Measurements from ENCODE around the gene SNRPA1.

The SNRPA1 gene

DNA sequence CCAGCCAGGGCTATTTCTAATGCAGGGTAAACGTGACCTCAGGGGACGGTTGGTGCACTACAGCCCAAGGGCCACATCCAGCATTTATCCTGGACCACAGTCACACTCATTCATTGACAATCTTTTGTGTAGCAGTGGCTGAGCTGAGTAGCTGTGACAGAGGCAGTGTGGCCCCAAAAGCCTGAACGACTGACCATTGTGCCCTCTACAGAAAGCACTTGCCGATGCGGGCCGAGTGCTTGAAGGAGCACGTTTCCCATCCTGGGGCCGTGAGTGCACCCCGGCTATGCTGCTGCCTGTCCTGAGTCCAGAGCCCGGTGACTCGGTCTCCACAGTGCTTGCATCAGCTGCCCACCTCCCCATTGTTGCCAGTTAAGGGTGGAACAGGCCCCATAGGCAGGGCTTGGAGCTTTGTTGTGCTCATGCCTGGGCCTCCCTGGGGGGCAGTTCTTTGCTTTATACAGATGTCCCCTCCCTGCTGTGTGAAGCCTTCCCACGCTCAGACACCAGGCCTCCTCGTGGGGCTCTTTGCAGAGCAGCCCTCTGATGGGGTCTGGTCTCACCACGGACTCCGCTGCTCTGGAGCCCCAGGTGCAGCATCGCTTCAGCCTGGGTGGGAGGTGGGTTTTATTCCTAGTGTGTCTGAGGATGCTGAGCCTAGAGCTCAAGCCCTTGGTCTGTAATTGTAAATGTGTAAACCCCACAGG lies 13.0 kb upstream of the SNRPA1 start:
- H3K9ac ChIP-seq (ENCODE audit: low read length in 2 of 2): no peak overlapping the region

DNA sequence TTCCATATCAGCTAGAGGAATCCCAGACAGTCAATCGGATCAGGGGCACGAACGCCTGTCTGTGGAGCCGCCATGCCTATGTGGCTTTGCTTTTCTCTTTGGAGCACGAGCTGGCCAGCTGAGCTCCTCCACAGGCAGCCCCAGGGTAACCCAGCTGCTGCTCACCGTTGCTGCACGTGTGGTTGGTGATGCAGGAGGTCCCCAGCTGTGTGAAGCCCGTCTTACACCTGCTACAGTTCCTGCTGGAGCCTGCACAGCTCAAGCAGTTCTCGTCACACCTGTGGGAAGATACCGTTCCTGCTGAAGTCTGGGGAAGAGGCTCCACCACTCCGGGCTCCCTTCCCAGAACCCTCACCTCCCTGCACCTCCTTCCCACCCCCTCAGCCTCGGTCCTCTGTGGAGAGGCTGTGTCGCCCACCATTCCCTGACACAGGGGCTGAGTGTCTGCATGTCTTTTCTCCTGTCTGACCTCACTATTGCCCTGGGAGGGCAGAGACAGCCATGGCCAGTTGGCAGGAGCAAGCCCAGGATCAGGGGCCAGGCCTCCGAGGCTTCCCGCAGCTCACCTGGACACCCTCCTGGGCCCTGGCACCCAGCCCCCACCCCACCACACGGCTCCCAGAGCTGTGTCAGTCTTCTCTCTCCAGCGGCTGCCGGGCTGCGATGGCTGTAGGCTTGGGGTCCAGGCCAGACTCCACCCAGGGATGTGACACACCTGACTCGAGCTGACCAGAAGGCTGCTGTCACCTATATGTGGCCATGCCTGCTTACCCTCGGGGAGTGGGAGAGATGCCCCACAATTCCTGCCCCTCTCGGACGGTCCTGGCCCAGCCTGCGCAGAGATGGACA lies 12.2 kb upstream of the SNRPA1 start:
- H3K4me1 ChIP-seq (ENCODE audit: control insufficient read depth, insufficient read depth, low read length): no peaks in the 10 kb centered on the region
- H3K4me3 ChIP-seq (ENCODE audit: low read length in 2 of 2): no peak overlapping the region
- no peak overlapping the region for H3K27ac ChIP-seq (ENCODE audit: low read length)
- no peaks in the 10 kb centered on the region for H3K36me3 ChIP-seq (ENCODE audit: control insufficient read depth in 2 of 2, insufficient read depth in 2 of 2, low read length in 2 of 2)
- no peaks in the 10 kb centered on the region for H3K9me3 ChIP-seq (ENCODE audit: control insufficient read depth in 2 of 2, low read length in 2 of 2)
- H3K9ac ChIP-seq (ENCODE audit: low read length in 2 of 2): no peak overlapping the region
- H3K27me3 ChIP-seq (ENCODE audit: control insufficient read depth in 1 of 2, insufficient read depth in 2 of 2, low read length in 2 of 2): no peaks in the 10 kb centered on the region

More for the DNA sequence above, 13.0 kb upstream of the SNRPA1 start:
- H3K9me3 ChIP-seq (ENCODE audit: control insufficient read depth in 2 of 2, low read length in 2 of 2): no peaks in the 10 kb centered on the region
- H3K27me3 ChIP-seq (ENCODE audit: control insufficient read depth in 1 of 2, insufficient read depth in 2 of 2, low read length in 2 of 2): no peaks in the 10 kb centered on the region
- no peaks in the 10 kb centered on the region for H3K4me1 ChIP-seq (ENCODE audit: control insufficient read depth, insufficient read depth, low read length)
- no peak overlapping the region for H3K4me3 ChIP-seq (ENCODE audit: low read length in 2 of 2)
- no peak overlapping the region for H3K27ac ChIP-seq (ENCODE audit: low read length)
- H3K36me3 ChIP-seq (ENCODE audit: control insufficient read depth in 2 of 2, insufficient read depth in 2 of 2, low read length in 2 of 2): no peaks in the 10 kb centered on the region

GRCh38 chr15:101306341-101307047 lies 11.4 kb upstream of the SNRPA1 start:
- Histone ChIP-seq H3K27me3 (ENCODE audit: control insufficient read depth in 1 of 2, insufficient read depth in 2 of 2, low read length in 2 of 2) (no peaks in the 10 kb centered on the region), H3K4me1 (ENCODE audit: control insufficient read depth, insufficient read depth, low read length) (no peaks in the 10 kb centered on the region), H3K9me3 (ENCODE audit: control insufficient read depth in 2 of 2, low read length in 2 of 2) (no peaks in the 10 kb centered on the region), H3K4me3 (ENCODE audit: low read length in 2 of 2) (no peak overlapping the region), H3K36me3 (ENCODE audit: control insufficient read depth in 2 of 2, insufficient read depth in 2 of 2, low read length in 2 of 2) (no peaks in the 10 kb centered on the region), H3K9ac (ENCODE audit: low read length in 2 of 2) (no peak overlapping the region), H3K27ac (ENCODE audit: low read length) (no peak overlapping the region)

GRCh38 chr15:101305820-101306255 lies 10.8 kb upstream of the SNRPA1 start:
- H3K27me3 ChIP-seq (ENCODE audit: control insufficient read depth in 1 of 2, insufficient read depth in 2 of 2, low read length in 2 of 2): no peaks in the 10 kb centered on the region
- no peaks in the 10 kb centered on the region for H3K36me3 ChIP-seq (ENCODE audit: control insufficient read depth in 2 of 2, insufficient read depth in 2 of 2, low read length in 2 of 2)
- H3K27ac ChIP-seq (ENCODE audit: low read length): no peak overlapping the region
- H3K9ac ChIP-seq (ENCODE audit: low read length in 2 of 2): no peak overlapping the region
- H3K4me3 ChIP-seq (ENCODE audit: low read length in 2 of 2): no peak overlapping the region
- H3K4me1 ChIP-seq (ENCODE audit: control insufficient read depth, insufficient read depth, low read length): no peaks in the 10 kb centered on the region
- H3K9me3 ChIP-seq (ENCODE audit: control insufficient read depth in 2 of 2, low read length in 2 of 2): no peaks in the 10 kb centered on the region

GRCh38 chr15:101303408-101303807 lies 8.4 kb upstream of the SNRPA1 start:
- Histone ChIP-seq H3K27ac (ENCODE audit: low read length) (no peak overlapping the region), H3K36me3 (ENCODE audit: control insufficient read depth in 2 of 2, insufficient read depth in 2 of 2, low read length in 2 of 2) (no peaks in the 10 kb centered on the region), H3K4me1 (ENCODE audit: control insufficient read depth, insufficient read depth, low read length) (no peaks in the 10 kb centered on the region), H3K9me3 (ENCODE audit: control insufficient read depth in 2 of 2, low read length in 2 of 2) (no peaks in the 10 kb centered on the region), H3K4me3 (ENCODE audit: low read length in 2 of 2) (no peak overlapping the region), H3K27me3 (ENCODE audit: control insufficient read depth in 1 of 2, insufficient read depth in 2 of 2, low read length in 2 of 2) (no peaks in the 10 kb centered on the region), H3K9ac (ENCODE audit: low read length in 2 of 2) (no peak overlapping the region)

DNA sequence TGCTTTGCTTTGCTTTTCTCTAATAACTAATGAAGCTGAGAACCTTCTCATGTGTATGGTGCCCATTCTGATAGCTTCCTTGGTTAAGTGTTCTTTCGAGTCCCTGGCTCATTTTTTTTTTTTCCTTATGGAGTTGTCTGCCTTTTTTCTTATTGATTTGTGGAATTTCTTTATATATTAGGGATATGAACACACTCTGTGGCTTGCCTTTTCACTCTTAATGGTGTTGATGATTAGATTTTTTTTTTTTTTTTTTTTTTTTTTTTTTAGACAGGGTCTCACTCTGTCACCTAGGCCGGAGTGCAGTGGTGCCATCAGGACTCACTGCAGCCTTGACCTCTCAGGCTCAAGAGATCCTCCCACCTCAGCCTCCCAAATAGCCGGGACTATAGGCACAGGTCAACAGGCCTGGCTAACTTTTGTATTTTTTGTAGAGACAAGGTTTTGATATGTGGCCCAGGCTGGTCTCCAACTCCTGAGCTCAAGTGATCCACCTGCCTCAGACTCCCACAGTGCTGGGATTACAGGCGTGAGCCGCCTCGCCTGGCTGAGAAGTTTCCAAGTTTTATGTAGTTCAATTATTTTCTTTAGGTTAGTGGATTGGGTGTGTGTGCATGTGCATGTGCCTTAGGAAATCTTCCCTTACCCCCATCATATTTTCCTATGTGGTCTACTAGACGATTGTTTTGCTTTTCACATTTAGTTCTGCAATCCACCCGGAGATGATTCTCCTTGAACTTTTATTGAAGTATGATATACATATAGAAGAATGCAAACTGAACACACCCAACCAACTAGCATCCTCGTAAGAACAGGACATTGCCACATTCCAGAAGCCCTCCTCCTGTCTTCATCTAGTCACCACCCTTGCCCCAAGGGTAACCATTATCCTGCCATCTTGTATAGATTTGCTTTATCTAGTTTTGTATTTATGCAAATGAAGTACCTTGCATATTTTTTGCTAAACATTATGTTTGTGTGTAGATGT lies 1.7 kb upstream of the SNRPA1 start:
- Histone ChIP-seq H3K27me3 (ENCODE audit: control insufficient read depth in 1 of 2, insufficient read depth in 2 of 2, low read length in 2 of 2) (no peaks in the 10 kb centered on the region), H3K4me1 (ENCODE audit: control insufficient read depth, insufficient read depth, low read length) (peaks cover 19% of the 10 kb centered on the region), H3K9me3 (ENCODE audit: control insufficient read depth in 2 of 2, low read length in 2 of 2) (no peaks in the 10 kb centered on the region), H3K27ac (ENCODE audit: low read length) (no peak overlapping the region), H3K9ac (ENCODE audit: low read length in 2 of 2) (peak overlapping the region in 1 of 2 donors; percentile 77), H3K36me3 (ENCODE audit: control insufficient read depth in 2 of 2, insufficient read depth in 2 of 2, low read length in 2 of 2) (no peaks in the 10 kb centered on the region), H3K4me3 (ENCODE audit: low read length in 2 of 2) (peak overlapping the region; percentile 86 to 94)

- Histone ChIP-seq H3K9me3 (ENCODE audit: control insufficient read depth in 2 of 2, low read length in 2 of 2) (no peaks in the 10 kb centered on the region), H3K4me3 (ENCODE audit: low read length in 2 of 2) (peak overlapping the region; percentile 86 to 94), H3K27me3 (ENCODE audit: control insufficient read depth in 1 of 2, insufficient read depth in 2 of 2, low read length in 2 of 2) (no peaks in the 10 kb centered on the region), H3K9ac (ENCODE audit: low read length in 2 of 2) (peak overlapping the region; percentile 77 to 88), H3K36me3 (ENCODE audit: control insufficient read depth in 2 of 2, insufficient read depth in 2 of 2, low read length in 2 of 2) (no peaks in the 10 kb centered on the region), H3K27ac (ENCODE audit: low read length) (peak overlapping the region; percentile 86), H3K4me1 (ENCODE audit: control insufficient read depth, insufficient read depth, low read length) (peaks cover 19% of the 10 kb centered on the region)
These were observed 636 bp upstream of the SNRPA1 start for GRCh38 chr15:101295607-101296161.

DNA sequence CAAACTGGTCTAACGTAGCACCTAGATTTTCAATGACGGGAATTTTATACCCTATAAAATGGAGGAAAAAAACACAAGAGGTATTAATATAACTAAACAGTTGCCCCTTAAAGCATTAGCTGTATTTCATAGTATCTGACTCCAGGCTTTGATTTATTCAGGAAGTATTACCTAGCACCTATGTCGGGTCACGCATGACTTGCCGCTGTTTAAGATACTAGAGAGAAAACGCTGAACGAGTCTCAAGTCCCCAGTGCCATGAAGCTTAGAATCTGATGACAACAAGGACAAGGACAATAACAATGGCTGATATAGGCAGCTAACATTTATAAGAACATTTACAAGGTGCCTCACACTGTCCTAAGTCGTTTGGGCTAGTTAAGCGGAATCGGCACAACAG lies 1.9 kb downstream of the SNRPA1 start:
- H3K4me3 ChIP-seq (ENCODE audit: low read length in 2 of 2): peak overlapping the region; percentile 86 to 94
- H3K4me1 ChIP-seq (ENCODE audit: control insufficient read depth, insufficient read depth, low read length): peaks cover 19% of the 10 kb centered on the region
- peak overlapping the region in 1 of 2 donors; percentile 92 for H3K9ac ChIP-seq (ENCODE audit: low read length in 2 of 2)
- H3K27ac ChIP-seq (ENCODE audit: low read length): no peak overlapping the region
- no peaks in the 10 kb centered on the region for H3K9me3 ChIP-seq (ENCODE audit: control insufficient read depth in 2 of 2, low read length in 2 of 2)
- no peaks in the 10 kb centered on the region for H3K27me3 ChIP-seq (ENCODE audit: control insufficient read depth in 1 of 2, insufficient read depth in 2 of 2, low read length in 2 of 2)
- H3K36me3 ChIP-seq (ENCODE audit: control insufficient read depth in 2 of 2, insufficient read depth in 2 of 2, low read length in 2 of 2): peaks cover 4 to 7% of the 10 kb centered on the region in 2 donors

GRCh38 chr15:101288905-101289513 lies 6.0 kb downstream of the SNRPA1 start:
- Histone ChIP-seq H3K27ac (ENCODE audit: low read length) (no peak overlapping the region), H3K4me3 (ENCODE audit: low read length in 2 of 2) (no peak overlapping the region), H3K4me1 (ENCODE audit: control insufficient read depth, insufficient read depth, low read length) (peaks cover 12% of the 10 kb centered on the region), H3K36me3 (ENCODE audit: control insufficient read depth in 2 of 2, insufficient read depth in 2 of 2, low read length in 2 of 2) (peaks cover 26 to 33% of the 10 kb centered on the region in 2 donors), H3K9ac (ENCODE audit: low read length in 2 of 2) (no peak overlapping the region), H3K9me3 (ENCODE audit: control insufficient read depth in 2 of 2, low read length in 2 of 2) (no peaks in the 10 kb centered on the region), H3K27me3 (ENCODE audit: control insufficient read depth in 1 of 2, insufficient read depth in 2 of 2, low read length in 2 of 2) (no peaks in the 10 kb centered on the region)
